MM.1S (cell line): Measurements from ENCODE around the gene MRPS18A.
A peak's percentile ranks its signal among the peaks of the same experiment; 100 is the strongest.

Experiments used
- DNase-seq: peaks from one replicate; pipeline ENCODE4 v3.0.0-alpha.2; 2015
- H2AFZ ChIP-seq: fragments of 300-600 bp; sonication (generic); 2 replicates; pipeline ENCODE4 v1.6.0; 2016; ENCODE audit warnings: antibody characterized with exemption, low read length
- H3F3A ChIP-seq: fragments of 300-600 bp; sonication (generic); 2 replicates; pipeline ENCODE4 v1.6.1; 2016; ENCODE audit warnings: mild to moderate bottlenecking, antibody characterized with exemption, low read length, moderate library complexity, mixed read lengths; ENCODE audit not compliant: insufficient read depth
- H3K27ac ChIP-seq: fragments of 300-600 bp; sonication (generic); 2 replicates; pipeline ENCODE4 v1.5.1; 2016; ENCODE audit warnings: mild to moderate bottlenecking, low read length
- H3K27me3 ChIP-seq: fragments of 300-600 bp; sonication (generic); replicated peaks from 2 replicates; pipeline ENCODE4 v1.6.0; 2016; ENCODE audit warnings: low read length; ENCODE audit not compliant: insufficient read depth
- H3K36me3 ChIP-seq: fragments of 300-600 bp; sonication (generic); replicated peaks from 2 replicates; pipeline ENCODE4 v1.6.1; 2016; ENCODE audit warnings: mild to moderate bottlenecking, low read length, mixed read lengths; ENCODE audit not compliant: insufficient read depth
- H3K4me1 ChIP-seq: fragments of 300-600 bp; sonication (generic); 2 replicates; pipeline ENCODE4 v1.6.1; 2016; ENCODE audit warnings: low read length, mixed read lengths
- H3K4me2 ChIP-seq: fragments of 300-600 bp; sonication (generic); 2 replicates; pipeline ENCODE4 v1.6.0; 2016; ENCODE audit warnings: low read depth, low read length
- H3K4me3 ChIP-seq: fragments of 300-600 bp; sonication (generic); 2 replicates; pipeline ENCODE4 v1.5.1; 2016; ENCODE audit warnings: low read length, mixed read lengths
- H3K79me2 ChIP-seq: fragments of 300-600 bp; sonication (generic); 2 replicates; pipeline ENCODE4 v1.6.1; 2016; ENCODE audit warnings: mixed run types, low read length, mixed read lengths
- H3K9ac ChIP-seq: fragments of 300-600 bp; sonication (generic); 2 replicates; pipeline ENCODE4 v1.6.1; 2016; ENCODE audit warnings: low read length, mixed read lengths
- H3K9me2 ChIP-seq: fragments of 300-600 bp; sonication (generic); replicated peaks from 2 replicates; pipeline ENCODE4 v1.6.1; 2016; ENCODE audit warnings: mild to moderate bottlenecking, low read length, mixed read lengths; ENCODE audit not compliant: insufficient read depth
- H3K9me3 ChIP-seq: fragments of 300-600 bp; sonication (generic); replicated peaks from 2 replicates; pipeline ENCODE4 v1.6.1; 2016; ENCODE audit warnings: mild to moderate bottlenecking, low read length, mixed read lengths; ENCODE audit not compliant: insufficient read depth
- H4K20me1 ChIP-seq: fragments of 300-600 bp; sonication (generic); 2 replicates; pipeline ENCODE4 v1.6.1; 2016; ENCODE audit warnings: mild to moderate bottlenecking, low read length, moderate library complexity, mixed read lengths; ENCODE audit not compliant: insufficient read depth
- CTCF ChIP-seq: fragments of 300-600 bp; sonication (generic); IDR thresholded peaks from 2 replicates; pipeline ENCODE4 v1.5.1; 2016; ENCODE audit warnings: antibody characterized with exemption, low read length, mixed read lengths
- EZH2 ChIP-seq: fragments of 300-600 bp; sonication (generic); optimal IDR thresholded peaks from 2 replicates; pipeline ENCODE3; 2017; ENCODE audit warnings: low read depth, mild to moderate bottlenecking, antibody characterized with exemption, low read length, mixed read lengths
- EZH2phosphoT487 ChIP-seq: fragments of 300-600 bp; sonication (generic); IDR thresholded peaks from 2 replicates; pipeline ENCODE4 v1.6.1; 2018; ENCODE audit warnings: antibody characterized with exemption, low read length

The MRPS18A gene

GRCh38 chr6:43670623-43670986 lies 17.0 kb downstream of the MRPS18A start:
- TF ChIP-seq CTCF, result no peak
- no peak for TF ChIP-seq EZH2
- TF ChIP-seq EZH2phosphoT487, result no peak
- H3K27ac ChIP-seq, result peak overlapping the region; percentile 66; the same call in 1 of the 2 replicates
- H3K4me3 ChIP-seq, result no peak overlapping the region
- DNase-seq, result no peak
- H3K9ac ChIP-seq, result no peak overlapping the region
- H3K9me3 ChIP-seq, result no peaks in the 10 kb centered on the region
- H3K36me3 ChIP-seq, result no peaks in the 10 kb centered on the region
- no peaks in the 10 kb centered on the region for H3K9me2 ChIP-seq
- H3K4me1 ChIP-seq, result peaks cover 49% of the 10 kb centered on the region
- peaks cover 9% of the 10 kb centered on the region; the same call in 1 of the 2 replicates for H3F3A ChIP-seq
- no peaks in the 10 kb centered on the region for H3K79me2 ChIP-seq
- H3K27me3 ChIP-seq, result no peaks in the 10 kb centered on the region
- H2AFZ ChIP-seq, result no peak overlapping the region
- peak overlapping the region; percentile 20; the same call in 1 of the 2 replicates for H3K4me2 ChIP-seq
- H4K20me1 ChIP-seq, result no peaks in the 10 kb centered on the region

GRCh38 chr6:43669922-43670622 lies 17.5 kb downstream of the MRPS18A start:
- Histone ChIP-seq H3K4me3 (no peak overlapping the region), H2AFZ (no peak overlapping the region), H3K79me2 (no peaks in the 10 kb centered on the region), H3K4me1 (peaks cover 49% of the 10 kb centered on the region), H3F3A (peaks cover 9% of the 10 kb centered on the region; the same call in 1 of the 2 replicates), H3K4me2 (peak overlapping the region; percentile 47; the same call in 1 of the 2 replicates), H3K9me2 (no peaks in the 10 kb centered on the region), H3K9me3 (no peaks in the 10 kb centered on the region), H3K36me3 (no peaks in the 10 kb centered on the region), H3K27ac (peak overlapping the region; percentile 66), H4K20me1 (no peaks in the 10 kb centered on the region), H3K9ac (no peak overlapping the region; the same call in 1 of the 2 replicates), H3K27me3 (no peaks in the 10 kb centered on the region)
- TF ChIP-seq EZH2 (no peak), CTCF (no peak), EZH2phosphoT487 (no peak)
- DNase-seq, result peak; percentile 91

- Histone ChIP-seq H3K9ac (no peak overlapping the region; the same call in 1 of the 2 replicates), H3K79me2 (no peaks in the 10 kb centered on the region), H3K9me3 (no peaks in the 10 kb centered on the region), H3K27me3 (no peaks in the 10 kb centered on the region), H3K27ac (peak overlapping the region; percentile 66), H3K4me3 (no peak overlapping the region), H3K36me3 (no peaks in the 10 kb centered on the region), H3F3A (peaks cover 9% of the 10 kb centered on the region; the same call in 1 of the 2 replicates), H3K4me1 (peaks cover 49% of the 10 kb centered on the region), H2AFZ (no peak overlapping the region), H3K4me2 (peak overlapping the region; percentile 47; the same call in 1 of the 2 replicates), H3K9me2 (no peaks in the 10 kb centered on the region), H4K20me1 (no peaks in the 10 kb centered on the region)
- TF ChIP-seq EZH2phosphoT487 (no peak), EZH2 (no peak), CTCF (no peak)
- DNase-seq, result no peak
Observed at GRCh38 chr6:43669050-43669921, 18.3 kb downstream of the MRPS18A start.
